SK-N-SH (cell line): ENCODE results near the gene ZNF438. TPM values are rescaled to one million over a fixed set of nuclear protein-coding genes. Genes with fewer than 3 reads are reported as not detected.

Experiments
- CTCF ChIA-PET: fragments of 300-600, 350-600 bp; formaldehyde crosslinking; extraction: SDS; loops from one replicate; lab custom pipeline; 2021; lab: Yijun Ruan, JAX
- POLR2A ChIA-PET: fragments of 350-600 bp; sonication (Branson Sonifier 250); formaldehyde crosslinking; extraction: SDS; loops from one replicate; lab custom pipeline; 2020; ENCODE audit warnings: antibody characterized with exemption, inconsistent platforms; lab: Yijun Ruan, JAX
- DNase-seq: peaks from one replicate; pipeline ENCODE4 v3.0.0; 2012
- H2AFZ ChIP-seq: fragments of 200-600 bp; sonication (generic); 2 replicates; pipeline ENCODE4 v1.8.1; 2016; ENCODE audit warnings: antibody characterized with exemption, mild to moderate bottlenecking, low read depth
- H3F3A ChIP-seq: fragments of 200-600 bp; sonication (generic); replicated peaks from 2 replicates; pipeline ENCODE3; 2016; ENCODE audit warnings: antibody characterized with exemption, mild to moderate bottlenecking; ENCODE audit not compliant: insufficient read depth
- H3K27ac ChIP-seq, 2 experiments: fragments of 200-500 bp in 1 of 2; fragments of 200-600 bp in 1 of 2; sonication (Bioruptor generic) in 1 of 2; sonication (generic), shearing (Covaris generic) in 1 of 2; 2 replicates each; pipeline versions ENCODE4 v1.5.1 to v1.6.1; 2014 to 2016; ENCODE audit warnings: low read depth in 2 of 2, inconsistent platforms in 1 of 2, low read length in 1 of 2, mild to moderate bottlenecking in 1 of 2, mixed read lengths in 1 of 2
- H3K27me3 ChIP-seq: fragments of 200-600 bp; sonication (generic), shearing (Covaris generic); 2 replicates; pipeline ENCODE4 v1.6.1; 2016; ENCODE audit warnings: mixed run types; ENCODE audit not compliant: insufficient read depth
- H3K36me3 ChIP-seq, 2 experiments: fragments of 200-500 bp in 1 of 2; fragments of 200-600 bp in 1 of 2; sonication (Bioruptor generic) in 1 of 2; sonication (generic) in 1 of 2; replicated peaks in 1 of 2; 2 replicates each; pipeline versions ENCODE3 to v1.5.1; 2014 to 2016; ENCODE audit warnings: low read length in 1 of 2, mild to moderate bottlenecking in 1 of 2; ENCODE audit not compliant: insufficient read depth in 2 of 2, control insufficient read depth in 1 of 2
- H3K4me1 ChIP-seq, 2 experiments: fragments of 200-500 bp in 1 of 2; fragments of 200-600 bp in 1 of 2; sonication (Bioruptor generic) in 1 of 2; sonication (generic), shearing (Covaris generic) in 1 of 2; 2 replicates each; pipeline versions ENCODE4 v1.5.1 to v1.6.1; 2014 to 2016; ENCODE audit warnings: low read depth in 1 of 2, low read length in 1 of 2, mixed run types in 1 of 2; ENCODE audit not compliant: insufficient read depth in 2 of 2, control insufficient read depth in 1 of 2
- H3K4me2 ChIP-seq: fragments of 200-600 bp; sonication (generic), shearing (Covaris generic); 2 replicates; pipeline ENCODE4 v1.6.1; 2017; ENCODE audit warnings: mixed run types
- H3K4me3 ChIP-seq, 2 experiments: fragments of 200-500 bp in 1 of 2; fragments of 200-600 bp in 1 of 2; sonication (Bioruptor generic) in 1 of 2; sonication (generic), shearing (Covaris generic) in 1 of 2; 2 replicates each; pipeline versions ENCODE4 v1.5.1 to v1.8.1; 2014 to 2016; ENCODE audit warnings: low read depth in 2 of 2, inconsistent platforms in 1 of 2, low read length in 1 of 2, mild to moderate bottlenecking in 1 of 2, mixed read lengths in 1 of 2, moderate library complexity in 1 of 2
- H3K79me2 ChIP-seq: fragments of 200-600 bp; sonication (generic); 2 replicates; pipeline ENCODE4 v1.8.1; 2017; ENCODE audit warnings: mild to moderate bottlenecking; ENCODE audit not compliant: insufficient read depth
- H3K9ac ChIP-seq: fragments of 200-600 bp; sonication (generic); 2 replicates; pipeline ENCODE4 v1.6.1; 2017; ENCODE audit warnings: mixed run types
- H3K9me2 ChIP-seq: fragments of 200-600 bp; sonication (generic); 2 replicates; pipeline ENCODE4 v1.6.1; 2017; ENCODE audit warnings: mixed run types
- H3K9me3 ChIP-seq: fragments of 200-600 bp; sonication (generic); 2 replicates; pipeline ENCODE4 v1.6.1; 2017; ENCODE audit warnings: mixed run types, mild to moderate bottlenecking, moderate library complexity
- H4K20me1 ChIP-seq: fragments of 200-600 bp; sonication (generic); 2 replicates; pipeline ENCODE4 v1.6.1; 2017; ENCODE audit warnings: mild to moderate bottlenecking, mixed run types; ENCODE audit not compliant: insufficient read depth
- CHD2 ChIP-seq: fragments of 150-350 bp; IDR thresholded peaks from 2 replicates; pipeline ENCODE4 v1.6.1; 2018; ENCODE audit warnings: low read length; ENCODE audit not compliant: partially characterized antibody
- CTCF ChIP-seq: fragments of 200-600 bp; sonication (generic); IDR thresholded peaks from 2 replicates; pipeline ENCODE4 v1.6.1; 2017; ENCODE audit warnings: antibody characterized with exemption, mild to moderate bottlenecking, moderate library complexity
- EP300 ChIP-seq, 2 experiments: IDR thresholded peaks; 2 replicates each; pipeline versions ENCODE4 v1.4.0 to v1.6.1; 2012; ENCODE audit warnings: borderline replicate concordance in 1 of 2, low read depth in 1 of 2, low read length in 1 of 2
- FOSL2 ChIP-seq: IDR thresholded peaks from 2 replicates; pipeline ENCODE4 v1.4.0; 2012; ENCODE audit warnings: low read depth, mild to moderate bottlenecking, moderate library complexity, borderline replicate concordance
- FOXJ3 ChIP-seq: sonication (generic); formaldehyde crosslinking; IDR thresholded peaks from 2 replicates; pipeline ENCODE4 v1.5.1; 2020; ENCODE audit warnings: mild to moderate bottlenecking, missing genetic modification reagents
- FOXM1 ChIP-seq: IDR thresholded peaks from 2 replicates; pipeline ENCODE4 v1.4.0; 2012; ENCODE audit warnings: low read depth, mild to moderate bottlenecking
- JUND ChIP-seq: IDR thresholded peaks from 2 replicates; pipeline ENCODE4 v1.4.0; 2012
- NFIC ChIP-seq: IDR thresholded peaks from 2 replicates; pipeline ENCODE4 v1.4.0; 2012; ENCODE audit warnings: borderline replicate concordance
- RAD21 ChIP-seq: IDR thresholded peaks from 2 replicates; pipeline ENCODE4 v1.6.1; 2012; ENCODE audit warnings: mild to moderate bottlenecking, low read length
- RCOR1 ChIP-seq: fragments of 150-350 bp; IDR thresholded peaks from 2 replicates; pipeline ENCODE4 v1.6.1; 2017; ENCODE audit warnings: antibody characterized with exemption, low read length
- SMC3 ChIP-seq: IDR thresholded peaks from 2 replicates; pipeline ENCODE4 v1.6.1; 2012; ENCODE audit warnings: low read depth, low read length, improper control_type of control experiment
- TAF1 ChIP-seq: IDR thresholded peaks from 2 replicates; pipeline ENCODE4 v1.6.1; 2012; ENCODE audit warnings: low read depth, mild to moderate bottlenecking, low read length, moderate library complexity, borderline replicate concordance
- TCF12 ChIP-seq: IDR thresholded peaks from 2 replicates; pipeline ENCODE4 v1.4.0; 2012
- WGBS: methylation state at CpG from one replicate; pipeline ENCODE4 v1.1.6; 2017; ENCODE audit warnings: low lambda C conversion rate; 5-methylcytosine and 5-hydroxymethylcytosine counted together
- polyA plus RNA-seq, 3 experiments: library from polyadenylated mRNA; depleted of rRNA; stranded (reverse); fragments of >200 nt; gene quantifications; 2 replicates each; pipeline ENCODE4 v1.2.3, GENCODE V29; 2012
- TF ChIP-seq, protein P1 (sequence below): fragments of 150-350 bp; IDR thresholded peaks from 2 replicates; pipeline ENCODE4 v1.6.1; 2016; ENCODE audit warnings: mild to moderate bottlenecking, low read depth, low read length
- TF ChIP-seq, protein P2 (sequence below): IDR thresholded peaks from 2 replicates; pipeline ENCODE4 v1.4.0; 2012; ENCODE audit warnings: low read depth
- TF ChIP-seq, protein P3 (sequence below): fragments of 150-350 bp; IDR thresholded peaks from 2 replicates; pipeline ENCODE4 v1.6.1; 2017; ENCODE audit warnings: antibody characterized with exemption, low read length, low read depth, borderline replicate concordance
- TF ChIP-seq, protein P4 (sequence below): IDR thresholded peaks from 2 replicates; pipeline ENCODE4 v1.4.0; 2012; ENCODE audit warnings: low read depth, borderline replicate concordance

The ZNF438 gene
- polyA plus RNA-seq, 1 of the 3 experiments (the other 2 are of a cell fraction) = 2.1 TPM

DNA sequence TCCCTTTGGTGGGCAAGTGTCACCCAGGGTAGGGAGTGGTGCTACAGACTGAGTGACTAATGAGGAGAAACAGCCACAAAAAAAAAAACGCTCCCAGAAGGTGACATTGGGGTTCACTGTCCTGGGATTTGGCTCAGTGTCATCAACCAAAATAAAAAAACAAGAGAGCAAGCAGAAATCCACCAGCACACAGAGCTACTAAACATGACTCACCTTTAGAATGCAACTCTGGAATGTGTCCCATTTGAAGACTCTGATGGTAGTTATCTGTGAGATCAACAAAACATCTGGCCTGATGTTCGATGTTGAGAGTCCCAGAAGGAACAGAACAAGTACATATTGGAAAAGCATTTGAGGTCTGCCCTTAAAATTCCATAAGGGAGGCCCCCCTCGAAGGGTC is 201.8 kb downstream of the ZNF438 start (continued):
- TF ChIP-seq CTCF = no peak

- Histone ChIP-seq H3K4me1 (peaks cover 0 to 11% of the 10 kb centered on the region in 2 experiments; a peak in 1 of 4 replicates), H3K79me2 (no peaks in the 10 kb centered on the region), H3F3A (no peaks in the 10 kb centered on the region), H2AFZ (no peak overlapping the region)
- 84% methylated on average over 4 of the region's 4 CpGs for WGBS
- CTCF ChIA-PET = interaction anchor here (1.4 kb wide), 1 partner anchor 10 kb away, joined by 3 read pairs; no protein-coding TSS in a partner anchor
- TF ChIP-seq FOXJ3 (CRISPR knock-in tag) (no peak), TAF1 (no peak), SMC3 (no peak), EP300 (IDR thresholded peaks at IDR 0.05; ENCODE audit: borderline replicate concordance in 1 of 2, low read depth in 1 of 2, low read length in 1 of 2) (no peak), FOXM1 (no peak), TCF12 (no peak), RAD21 (no peak), FOSL2 (no peak), CHD2 (no peak), NFIC (no peak), JUND (no peak), RCOR1 (no peak)
- TF ChIP-seq, protein P1, sequence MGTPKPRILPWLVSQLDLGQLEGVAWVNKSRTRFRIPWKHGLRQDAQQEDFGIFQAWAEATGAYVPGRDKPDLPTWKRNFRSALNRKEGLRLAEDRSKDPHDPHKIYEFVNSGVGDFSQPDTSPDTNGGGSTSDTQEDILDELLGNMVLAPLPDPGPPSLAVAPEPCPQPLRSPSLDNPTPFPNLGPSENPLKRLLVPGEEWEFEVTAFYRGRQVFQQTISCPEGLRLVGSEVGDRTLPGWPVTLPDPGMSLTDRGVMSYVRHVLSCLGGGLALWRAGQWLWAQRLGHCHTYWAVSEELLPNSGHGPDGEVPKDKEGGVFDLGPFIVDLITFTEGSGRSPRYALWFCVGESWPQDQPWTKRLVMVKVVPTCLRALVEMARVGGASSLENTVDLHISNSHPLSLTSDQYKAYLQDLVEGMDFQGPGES = no peak
- TF ChIP-seq, protein P2, sequence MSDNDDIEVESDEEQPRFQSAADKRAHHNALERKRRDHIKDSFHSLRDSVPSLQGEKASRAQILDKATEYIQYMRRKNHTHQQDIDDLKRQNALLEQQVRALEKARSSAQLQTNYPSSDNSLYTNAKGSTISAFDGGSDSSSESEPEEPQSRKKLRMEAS = no peak
- TF ChIP-seq, protein P3, sequence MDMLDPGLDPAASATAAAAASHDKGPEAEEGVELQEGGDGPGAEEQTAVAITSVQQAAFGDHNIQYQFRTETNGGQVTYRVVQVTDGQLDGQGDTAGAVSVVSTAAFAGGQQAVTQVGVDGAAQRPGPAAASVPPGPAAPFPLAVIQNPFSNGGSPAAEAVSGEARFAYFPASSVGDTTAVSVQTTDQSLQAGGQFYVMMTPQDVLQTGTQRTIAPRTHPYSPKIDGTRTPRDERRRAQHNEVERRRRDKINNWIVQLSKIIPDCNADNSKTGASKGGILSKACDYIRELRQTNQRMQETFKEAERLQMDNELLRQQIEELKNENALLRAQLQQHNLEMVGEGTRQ = no peak
- TF ChIP-seq, protein P4, sequence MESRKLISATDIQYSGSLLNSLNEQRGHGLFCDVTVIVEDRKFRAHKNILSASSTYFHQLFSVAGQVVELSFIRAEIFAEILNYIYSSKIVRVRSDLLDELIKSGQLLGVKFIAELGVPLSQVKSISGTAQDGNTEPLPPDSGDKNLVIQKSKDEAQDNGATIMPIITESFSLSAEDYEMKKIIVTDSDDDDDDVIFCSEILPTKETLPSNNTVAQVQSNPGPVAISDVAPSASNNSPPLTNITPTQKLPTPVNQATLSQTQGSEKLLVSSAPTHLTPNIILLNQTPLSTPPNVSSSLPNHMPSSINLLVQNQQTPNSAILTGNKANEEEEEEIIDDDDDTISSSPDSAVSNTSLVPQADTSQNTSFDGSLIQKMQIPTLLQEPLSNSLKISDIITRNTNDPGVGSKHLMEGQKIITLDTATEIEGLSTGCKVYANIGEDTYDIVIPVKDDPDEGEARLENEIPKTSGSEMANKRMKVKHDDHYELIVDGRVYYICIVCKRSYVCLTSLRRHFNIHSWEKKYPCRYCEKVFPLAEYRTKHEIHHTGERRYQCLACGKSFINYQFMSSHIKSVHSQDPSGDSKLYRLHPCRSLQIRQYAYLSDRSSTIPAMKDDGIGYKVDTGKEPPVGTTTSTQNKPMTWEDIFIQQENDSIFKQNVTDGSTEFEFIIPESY = no peak
- TF ChIP-seq, all 33 proteins: peak for 0
- no peak overlapping the region for H3K27ac ChIP-seq
- no peak overlapping the region for H3K9ac ChIP-seq
- no peak for DNase-seq
- POLR2A ChIA-PET = no interaction called here
- H3K4me3 ChIP-seq = no peak overlapping the region
- H3K9me3 ChIP-seq = no peaks in the 10 kb centered on the region
- H3K27me3 ChIP-seq = no peaks in the 10 kb centered on the region
- no peaks in the 10 kb centered on the region for H4K20me1 ChIP-seq
- H3K36me3 ChIP-seq = no peaks in the 10 kb centered on the region
- H3K9me2 ChIP-seq = no peaks in the 10 kb centered on the region
- H3K4me2 ChIP-seq = no peak overlapping the region
Observed at GRCh38 chr10:30828680-30829079, 203.0 kb downstream of the ZNF438 start.
